Heart left ventricle (tissue), 13 donors: ENCODE data around the gene SRPRB.

Experiments
- CTCF ChIP-seq, 12 donors: fragments of 200-600 bp; sonication (generic) in 4 of 12; IDR thresholded peaks; one replicate each; pipeline versions ENCODE4 v1.5.0 to v1.8.0; 2018 to 2022; ENCODE audit warnings: antibody characterized with exemption in 12 of 12, mild to moderate bottlenecking in 5 of 12
- POLR2A ChIP-seq, 2 donors: fragments of 450-650 bp; IDR thresholded peaks; one replicate each; pipeline ENCODE4 v1.6.1; 2017; ENCODE audit warnings: antibody characterized with exemption in 2 of 2, mild to moderate bottlenecking in 2 of 2, moderate library complexity in 2 of 2
- donor health status: ischemic (EF 13 %, LVEDD 7.1; RV severe dilation, severe dysfunction).
- donor health status: DM: no; HTN: yes; CAD: no.
- donor health status: DM: no; HTN: no; CAD: no.
- donor health status: ischemic (EF 25% LVEDD 6.9; RV normal size, moderate dysfunction).
- donor health status: ischemic (EF 25% LVEDD 5.7; RV mildly dilated, moderate dysfunction).
- donor health status: ischemic (EF 35%, LVEDD 5.7; RV mildly dilated, moderate dysfunction).
- donor health status: nonischemic (EF 11% LVEDD 7.7; RV severe dilation, severe dysfunction).
- donor health status: DM: yes; HTN: yes; CAD: no.
- donor health status: PGD.
- donor health status: ischemic (EF 29% LVEDD 5.4; RV normal size, mild dysfunction).
- donor health status: nonischemic (EF 23%, LVEDD 6.1; RV moderate dilation, normal function).

GRCh38 chr3:133782454-133782853, 23.2 kb upstream of the SRPRB start:
- TF ChIP-seq CTCF (IDR thresholded peaks at IDR 0.05): no peak
- TF ChIP-seq POLR2A (IDR thresholded peaks at IDR 0.05): no peak
